DMS153 treated with DMSO at 0.1 percent for 48 hours (cell line): ENCODE data around the gene C17orf75.
"Not testable (repeated sequence)": the region's sequence is repeated elsewhere in the genome, so short reads cannot be mapped to it uniquely, and the experiment has no call there.

Experiments
- DNase-seq: peaks from one replicate; lab custom pipeline; 2025; ENCODE audit not compliant: unreplicated experiment; lab: John Stamatoyannopoulos, UW

Gene C17orf75

DNA sequence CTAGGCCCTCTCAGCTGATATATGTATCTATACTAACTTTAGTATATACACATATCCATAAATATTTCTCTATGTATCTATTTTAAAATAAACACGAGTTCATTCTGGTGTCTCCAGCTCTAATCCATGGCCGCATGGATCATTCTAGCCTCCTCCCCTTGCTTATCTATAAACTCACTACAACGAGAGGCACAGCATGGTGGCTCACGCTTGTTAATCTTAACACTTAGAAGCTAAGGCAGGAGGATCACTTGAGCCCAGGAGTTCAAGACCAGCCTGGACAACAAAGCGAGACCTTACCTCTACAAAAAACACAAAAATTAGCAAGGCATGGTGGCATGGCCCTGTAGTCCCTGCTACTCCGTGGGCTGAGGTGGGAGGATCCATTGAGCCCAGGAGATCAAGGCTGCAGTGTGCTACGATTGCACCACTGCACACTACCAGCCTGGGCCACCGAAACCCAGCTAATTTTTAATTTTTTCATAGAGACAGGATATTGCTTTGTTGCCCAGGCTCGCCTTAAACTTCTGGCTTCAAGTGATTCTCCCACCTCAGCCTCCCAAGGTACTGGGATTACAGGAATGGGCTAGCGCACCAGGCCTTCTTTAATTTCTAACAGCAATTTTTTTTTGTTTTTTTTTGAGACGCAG is 4.1 kb upstream of the C17orf75 start:
- no peak for DNase-seq

DNA sequence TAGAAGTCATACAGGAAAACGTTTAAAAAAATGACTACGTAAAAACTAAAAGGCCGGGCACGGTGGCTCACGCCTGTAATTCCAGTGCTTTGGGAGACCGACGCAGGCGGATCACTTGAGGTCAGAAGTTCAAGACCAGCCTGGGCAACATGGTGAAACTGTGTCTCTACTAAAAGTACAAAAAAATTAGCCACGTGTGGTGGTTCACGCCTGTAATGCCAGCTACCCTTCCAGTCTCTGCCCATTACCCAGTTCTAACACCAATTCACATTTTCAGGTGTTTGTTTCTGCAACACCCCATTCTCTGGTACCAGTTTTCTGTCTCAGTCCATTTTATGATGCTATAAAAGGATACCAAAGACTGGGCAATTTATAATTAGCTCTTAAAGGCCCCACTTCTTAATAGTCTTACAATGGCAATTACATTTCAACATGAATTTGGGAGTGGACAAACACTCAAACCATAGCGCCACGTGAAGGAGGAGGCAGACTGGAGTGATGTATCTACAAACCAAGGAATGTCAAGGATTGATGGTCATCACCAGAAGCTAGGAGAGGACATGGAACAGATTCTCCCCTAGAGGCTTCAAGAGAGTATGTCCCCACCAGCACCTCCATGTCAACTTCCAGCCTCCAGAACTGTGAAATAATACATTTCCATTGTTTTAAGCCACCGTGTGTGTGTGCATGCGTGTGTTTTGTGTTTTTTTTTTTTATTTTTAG is 791 bp upstream of the C17orf75 start:
- DNase-seq, result no peak

GRCh38 chr17:32341141-32341856 is 674 bp downstream of the C17orf75 start:
- no peak for DNase-seq

DNA sequence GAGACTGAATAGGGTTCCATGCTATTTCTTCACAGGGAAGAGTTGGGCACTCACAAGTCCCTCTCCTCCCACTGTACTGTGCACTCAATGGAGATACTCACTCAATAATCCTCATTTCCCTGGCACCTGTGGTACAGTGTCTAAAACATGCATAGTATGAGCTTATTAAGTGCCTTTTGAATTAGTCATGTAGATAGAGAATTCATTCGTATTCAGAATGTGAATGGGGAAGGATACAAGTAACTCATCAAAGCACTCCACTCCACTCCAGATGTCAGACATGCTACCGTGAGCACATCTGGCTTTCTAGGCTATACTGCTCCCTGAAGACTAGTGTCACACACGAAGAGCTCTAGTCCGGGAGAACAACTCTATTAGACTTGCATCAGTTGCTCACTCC is 6.3 kb downstream of the C17orf75 start:
- no peak for DNase-seq

DNA sequence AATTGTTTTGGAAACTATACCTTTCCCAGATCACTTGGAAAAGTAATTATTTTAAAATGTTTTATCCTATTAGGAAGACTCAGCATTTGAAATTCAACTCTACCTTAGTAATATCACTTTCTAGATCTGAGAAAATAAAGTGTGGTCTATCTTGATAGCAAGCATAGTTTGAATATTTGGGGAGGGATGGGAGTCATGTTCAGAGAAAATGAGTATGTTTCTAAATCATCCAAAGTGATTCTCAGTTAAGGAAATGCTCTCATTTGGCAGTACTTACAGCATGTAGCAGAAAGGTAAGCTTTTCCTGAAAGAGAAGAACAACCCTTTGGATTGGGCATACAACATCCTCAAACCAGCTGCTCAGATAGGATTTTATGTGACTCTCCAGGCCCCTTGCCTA is 6.9 kb downstream of the C17orf75 start:
- no peak for DNase-seq

DNA sequence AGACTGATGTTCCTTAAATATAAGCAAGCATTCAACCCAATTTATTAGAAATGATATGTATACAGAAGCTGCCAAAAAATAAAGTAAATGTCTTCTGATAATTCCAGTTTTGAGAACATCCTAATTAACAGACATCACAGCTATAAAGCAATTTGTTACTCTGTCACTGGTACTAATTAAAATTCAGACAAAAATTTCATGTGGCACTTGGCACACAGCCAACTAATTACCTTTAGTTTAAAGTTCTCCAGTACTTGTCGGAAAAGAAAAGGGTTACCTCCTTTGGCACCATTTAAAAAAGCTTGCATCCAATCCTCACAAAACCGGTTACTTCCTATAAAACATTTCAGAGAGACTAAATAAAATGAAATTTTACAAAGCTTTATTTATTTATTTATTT is 8.8 kb downstream of the C17orf75 start:
- no peak for DNase-seq

DNA sequence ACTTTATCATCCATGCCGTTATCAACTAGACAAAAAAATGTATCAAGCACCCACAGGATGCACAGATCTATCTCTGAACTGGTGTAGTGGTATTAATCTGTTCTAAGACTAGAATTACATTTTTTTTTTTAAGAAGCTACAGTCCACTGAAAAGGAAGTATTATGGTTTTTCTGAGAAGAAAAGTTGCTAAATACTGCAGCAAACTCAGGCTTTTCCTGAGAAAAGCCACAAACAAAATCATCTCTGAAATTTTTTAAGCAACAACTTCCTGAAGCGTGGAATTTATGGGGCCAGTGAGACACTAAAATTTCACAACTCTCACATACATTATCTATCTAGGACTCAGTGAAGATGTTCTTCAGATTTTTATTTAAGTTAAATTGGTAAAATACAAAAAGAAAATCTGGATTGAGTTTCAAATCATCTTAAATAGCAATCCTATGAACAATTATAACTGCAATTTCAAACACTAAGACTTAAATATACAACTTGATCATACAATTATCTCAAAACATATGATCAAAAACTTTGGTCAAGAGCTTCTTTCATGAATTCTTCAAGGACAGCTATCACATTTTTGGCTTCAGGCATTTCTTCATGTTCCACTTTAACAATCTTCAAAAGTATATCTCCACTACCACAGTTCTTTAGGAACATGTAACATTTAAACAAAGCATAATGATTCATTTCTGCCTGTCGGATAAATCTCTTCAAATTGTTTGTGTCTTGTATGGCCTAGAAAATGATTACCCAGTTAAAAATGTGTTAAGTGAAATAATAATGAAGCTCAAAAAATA is 10.5 kb downstream of the C17orf75 start:
- no peak for DNase-seq

GRCh38 chr17:32330147-32330546 is 11.8 kb downstream of the C17orf75 start:
- no peak for DNase-seq

- DNase-seq, result no peak
These were observed 14.1 kb downstream of the C17orf75 start for GRCh38 chr17:32327911-32328310.

- DNase-seq, result no peak
These were observed 18.0 kb downstream of the C17orf75 start for GRCh38 chr17:32323811-32324491.

DNA sequence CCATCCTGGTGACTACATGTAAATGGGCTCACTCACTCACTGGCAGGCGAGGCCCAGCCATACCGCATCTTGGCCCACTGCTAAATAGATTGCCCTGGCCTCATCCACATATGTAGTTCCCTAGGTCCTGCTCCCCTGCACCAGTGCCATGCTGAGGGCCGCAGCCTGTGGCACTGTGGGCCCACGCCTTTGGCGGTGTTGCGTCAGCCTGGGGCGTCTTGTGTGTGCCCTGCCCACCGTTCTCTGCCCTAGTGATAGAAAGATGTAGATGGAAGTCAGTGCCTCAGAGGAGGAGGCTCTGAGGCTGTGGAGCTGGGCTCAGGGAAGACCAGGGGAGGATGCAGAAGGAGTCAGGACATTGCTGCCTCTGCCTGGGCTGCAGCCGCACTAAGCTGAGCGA is 18.9 kb downstream of the C17orf75 start:
- DNase-seq, result no peak

GRCh38 chr17:32320847-32321246 is 21.1 kb downstream of the C17orf75 start:
- no peak for DNase-seq

- DNase-seq, result not testable (repeated sequence)
These were observed 21.9 kb downstream of the C17orf75 start for GRCh38 chr17:32320080-32320479.

GRCh38 chr17:32319548-32319905 is 22.4 kb downstream of the C17orf75 start:
- DNase-seq, result no peak

DNA sequence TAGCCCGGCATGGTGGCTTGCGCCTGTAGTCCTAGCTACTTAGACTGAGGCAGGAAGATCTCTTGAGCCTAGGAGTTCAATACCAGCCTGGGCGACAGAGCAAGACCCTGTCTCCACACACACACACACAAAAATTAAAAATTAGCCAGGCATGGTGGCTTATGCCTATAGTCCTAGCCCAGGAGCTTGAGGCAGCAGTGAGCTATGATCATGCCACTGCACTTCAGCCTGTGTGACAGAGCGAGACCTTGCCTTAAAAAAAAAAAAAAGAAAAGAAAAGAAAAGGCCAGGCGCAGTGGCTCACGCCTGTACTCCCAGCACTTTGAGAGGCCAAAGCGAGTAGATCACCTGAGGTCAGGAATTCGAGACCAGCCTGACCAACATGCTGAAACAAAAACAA is 23.9 kb downstream of the C17orf75 start:
- no peak for DNase-seq

DNA sequence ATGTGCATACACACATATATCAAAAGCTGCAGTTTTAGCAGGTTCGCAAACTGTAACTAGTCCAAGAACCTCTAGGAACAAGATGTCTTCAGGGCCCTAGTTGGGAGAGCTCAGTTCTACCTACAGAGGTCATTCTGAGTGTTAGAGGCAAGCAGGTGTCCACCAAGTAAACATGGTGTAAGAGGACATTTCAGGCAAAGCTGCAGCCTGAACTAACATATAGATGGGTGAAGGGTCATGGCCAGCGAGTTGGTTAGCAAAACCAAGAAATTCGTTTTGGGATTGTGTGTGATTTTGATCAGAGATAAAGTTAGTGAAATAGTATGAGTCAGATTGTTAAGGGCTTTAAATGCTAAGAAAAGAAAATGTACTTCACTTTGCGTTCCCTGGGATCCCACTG is 24.6 kb downstream of the C17orf75 start:
- no peak for DNase-seq

DNA sequence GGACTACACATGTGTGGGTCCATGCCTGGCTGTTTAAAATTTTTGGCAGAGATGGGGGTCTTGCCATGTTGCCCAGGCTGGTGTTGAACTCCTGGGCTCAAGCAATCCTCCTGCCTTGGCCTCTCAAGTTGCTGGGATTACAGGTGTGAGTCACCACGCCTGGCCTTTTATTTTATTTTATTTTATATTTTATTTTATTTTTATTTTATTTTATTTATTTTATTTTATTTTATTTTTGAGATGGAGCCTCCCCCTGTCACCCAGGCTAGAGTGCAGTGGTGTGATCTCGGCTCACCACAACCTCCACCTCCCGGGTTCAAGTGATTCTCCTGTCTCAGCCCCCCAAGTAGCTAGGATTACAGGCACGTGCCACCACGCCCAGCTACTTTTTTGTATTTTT is 25.3 kb downstream of the C17orf75 start:
- DNase-seq, result not testable (repeated sequence)

GRCh38 chr17:32315171-32315570 is 26.8 kb downstream of the C17orf75 start:
- DNase-seq, result no peak

DNA sequence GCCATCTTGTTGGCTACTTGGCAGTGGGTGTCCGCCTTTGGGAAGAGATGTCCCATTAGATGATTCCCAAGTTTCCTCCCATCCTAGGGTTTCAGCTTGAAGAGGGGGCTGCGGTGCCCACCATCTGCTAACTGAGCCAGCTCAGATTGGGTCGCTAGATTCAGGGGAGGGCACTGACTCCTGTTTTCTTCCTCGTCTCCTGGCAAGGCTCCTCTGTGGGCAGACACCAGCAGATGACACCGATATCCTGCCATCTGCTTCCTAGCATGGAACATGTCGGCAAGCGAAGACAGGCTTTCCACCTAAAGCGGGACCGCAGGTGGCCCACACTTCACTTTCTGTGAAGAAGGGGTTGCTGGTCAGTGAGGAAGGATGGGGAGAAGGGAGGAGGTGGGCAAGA is 27.3 kb downstream of the C17orf75 start:
- no peak for DNase-seq

DNA sequence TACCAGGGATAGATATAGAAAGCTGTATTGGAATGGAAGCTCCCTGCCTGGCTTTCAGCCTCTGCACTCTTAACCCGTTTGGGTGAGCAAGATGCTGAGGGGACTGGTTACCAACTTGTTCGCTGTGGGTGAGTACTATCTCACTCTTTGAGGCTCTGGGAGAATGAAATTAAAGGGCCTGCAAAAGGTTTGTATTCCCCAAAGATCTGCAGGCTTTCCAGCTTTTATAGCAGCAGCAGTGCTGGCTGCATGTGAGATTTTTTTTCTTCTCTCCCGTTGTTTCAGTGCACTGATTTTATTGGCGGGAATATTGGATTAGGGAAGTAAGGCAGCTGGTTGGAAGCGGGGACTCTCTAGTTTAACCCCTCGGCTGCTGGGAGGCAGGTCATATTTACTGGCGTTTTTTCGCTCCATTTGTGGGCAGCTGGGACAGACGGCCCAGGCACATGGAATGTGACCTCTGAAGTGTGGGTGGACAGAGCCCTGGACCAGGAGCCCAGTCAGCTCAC is 30.9 kb downstream of the C17orf75 start:
- DNase-seq, result no peak

GRCh38 chr17:32307658-32308057 is 34.3 kb downstream of the C17orf75 start:
- no peak for DNase-seq
